GM12878 (cell line): ENCODE data around the gene A3GALT2.

Source experiments
- BHLHE40 ChIP-seq, 2 experiments: fragments of 450-650 bp in 1 of 2; IDR thresholded peaks; 2 replicates each; pipeline ENCODE4 v1.6.1; 2011 to 2017; ENCODE audit warnings: low read depth in 2 of 2, borderline replicate concordance in 1 of 2, improper control_type of control experiment in 1 of 2, low read length in 1 of 2, mild to moderate bottlenecking in 1 of 2
- CREM ChIP-seq: IDR thresholded peaks from 2 replicates; pipeline ENCODE4 v1.6.1; 2014; ENCODE audit warnings: antibody characterized with exemption, low read depth
- MAX ChIP-seq: IDR thresholded peaks from 2 replicates; pipeline ENCODE4 v1.6.1; 2012; ENCODE audit warnings: low read depth, low read length, improper control_type of control experiment
- NR2F1 ChIP-seq: fragments of 450-650 bp; conservative IDR thresholded peaks from 2 replicates; pipeline ENCODE4 v1.6.1; 2017; ENCODE audit warnings: mild to moderate bottlenecking
- POLR2A ChIP-seq: IDR thresholded peaks from 2 replicates; pipeline ENCODE4 v1.6.1; 2011; ENCODE audit warnings: low read depth, mild to moderate bottlenecking, low read length
- RFX5 ChIP-seq: IDR thresholded peaks from 2 replicates; pipeline ENCODE4 v1.6.1; 2011; ENCODE audit warnings: low read depth, low read length, improper control_type of control experiment
- TF ChIP-seq, protein P1 (sequence below): fragments of 450-650 bp; formaldehyde crosslinking; IDR thresholded peaks from 2 replicates; pipeline ENCODE4 v1.5.0; 2022; ENCODE audit warnings: mild to moderate bottlenecking, missing genetic modification characterization
- TF ChIP-seq, protein P2 (sequence below), 3 experiments: IDR thresholded peaks in 2 of 3; conservative IDR thresholded peaks in 1 of 3; 2 replicates each; pipeline ENCODE4 v1.5.1; 2011; ENCODE audit warnings: low read depth in 3 of 3, low read length in 3 of 3, mild to moderate bottlenecking in 3 of 3, control low read depth in 2 of 3, moderate library complexity in 2 of 3, inconsistent platforms in 1 of 3, mixed read lengths in 1 of 3; ENCODE audit not compliant: control insufficient read depth in 2 of 3, insufficient read depth in 1 of 3; ENCODE audit errors: extremely low read depth in 1 of 3
- TF ChIP-seq, protein P3 (sequence below): IDR thresholded peaks from 2 replicates; pipeline ENCODE4 v1.6.1; 2011; ENCODE audit warnings: borderline replicate concordance, low read depth, mild to moderate bottlenecking, moderate library complexity, mixed read lengths, low read length; ENCODE audit not compliant: insufficient read depth; ENCODE audit errors: extremely low read length

GRCh38 chr1:33306653-33307493 is 14.0 kb downstream of the A3GALT2 start:
- TF ChIP-seq, protein P1, sequence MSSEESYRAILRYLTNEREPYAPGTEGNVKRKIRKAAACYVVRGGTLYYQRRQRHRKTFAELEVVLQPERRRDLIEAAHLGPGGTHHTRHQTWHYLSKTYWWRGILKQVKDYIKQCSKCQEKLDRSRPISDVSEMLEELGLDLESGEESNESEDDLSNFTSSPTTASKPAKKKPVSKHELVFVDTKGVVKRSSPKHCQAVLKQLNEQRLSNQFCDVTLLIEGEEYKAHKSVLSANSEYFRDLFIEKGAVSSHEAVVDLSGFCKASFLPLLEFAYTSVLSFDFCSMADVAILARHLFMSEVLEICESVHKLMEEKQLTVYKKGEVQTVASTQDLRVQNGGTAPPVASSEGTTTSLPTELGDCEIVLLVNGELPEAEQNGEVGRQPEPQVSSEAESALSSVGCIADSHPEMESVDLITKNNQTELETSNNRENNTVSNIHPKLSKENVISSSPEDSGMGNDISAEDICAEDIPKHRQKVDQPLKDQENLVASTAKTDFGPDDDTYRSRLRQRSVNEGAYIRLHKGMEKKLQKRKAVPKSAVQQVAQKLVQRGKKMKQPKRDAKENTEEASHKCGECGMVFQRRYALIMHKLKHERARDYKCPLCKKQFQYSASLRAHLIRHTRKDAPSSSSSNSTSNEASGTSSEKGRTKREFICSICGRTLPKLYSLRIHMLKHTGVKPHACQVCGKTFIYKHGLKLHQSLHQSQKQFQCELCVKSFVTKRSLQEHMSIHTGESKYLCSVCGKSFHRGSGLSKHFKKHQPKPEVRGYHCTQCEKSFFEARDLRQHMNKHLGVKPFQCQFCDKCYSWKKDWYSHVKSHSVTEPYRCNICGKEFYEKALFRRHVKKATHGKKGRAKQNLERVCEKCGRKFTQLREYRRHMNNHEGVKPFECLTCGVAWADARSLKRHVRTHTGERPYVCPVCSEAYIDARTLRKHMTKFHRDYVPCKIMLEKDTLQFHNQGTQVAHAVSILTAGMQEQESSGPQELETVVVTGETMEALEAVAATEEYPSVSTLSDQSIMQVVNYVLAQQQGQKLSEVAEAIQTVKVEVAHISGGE (CRISPR knock-in tag): no peak
- no peak for TF ChIP-seq NR2F1
- no peak for TF ChIP-seq POLR2A
- no peak for TF ChIP-seq CREM
- TF ChIP-seq, protein P2, sequence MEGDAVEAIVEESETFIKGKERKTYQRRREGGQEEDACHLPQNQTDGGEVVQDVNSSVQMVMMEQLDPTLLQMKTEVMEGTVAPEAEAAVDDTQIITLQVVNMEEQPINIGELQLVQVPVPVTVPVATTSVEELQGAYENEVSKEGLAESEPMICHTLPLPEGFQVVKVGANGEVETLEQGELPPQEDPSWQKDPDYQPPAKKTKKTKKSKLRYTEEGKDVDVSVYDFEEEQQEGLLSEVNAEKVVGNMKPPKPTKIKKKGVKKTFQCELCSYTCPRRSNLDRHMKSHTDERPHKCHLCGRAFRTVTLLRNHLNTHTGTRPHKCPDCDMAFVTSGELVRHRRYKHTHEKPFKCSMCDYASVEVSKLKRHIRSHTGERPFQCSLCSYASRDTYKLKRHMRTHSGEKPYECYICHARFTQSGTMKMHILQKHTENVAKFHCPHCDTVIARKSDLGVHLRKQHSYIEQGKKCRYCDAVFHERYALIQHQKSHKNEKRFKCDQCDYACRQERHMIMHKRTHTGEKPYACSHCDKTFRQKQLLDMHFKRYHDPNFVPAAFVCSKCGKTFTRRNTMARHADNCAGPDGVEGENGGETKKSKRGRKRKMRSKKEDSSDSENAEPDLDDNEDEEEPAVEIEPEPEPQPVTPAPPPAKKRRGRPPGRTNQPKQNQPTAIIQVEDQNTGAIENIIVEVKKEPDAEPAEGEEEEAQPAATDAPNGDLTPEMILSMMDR (IDR thresholded peaks at IDR 0.05 in 2 of 3, conservative IDR thresholded peaks at IDR 0.05 in 1 of 3; ENCODE audit: control insufficient read depth in 2 of 3, extremely low read depth in 1 of 3, insufficient read depth in 1 of 3, low read depth in 3 of 3, low read length in 3 of 3): no peak
- TF ChIP-seq, protein P3, sequence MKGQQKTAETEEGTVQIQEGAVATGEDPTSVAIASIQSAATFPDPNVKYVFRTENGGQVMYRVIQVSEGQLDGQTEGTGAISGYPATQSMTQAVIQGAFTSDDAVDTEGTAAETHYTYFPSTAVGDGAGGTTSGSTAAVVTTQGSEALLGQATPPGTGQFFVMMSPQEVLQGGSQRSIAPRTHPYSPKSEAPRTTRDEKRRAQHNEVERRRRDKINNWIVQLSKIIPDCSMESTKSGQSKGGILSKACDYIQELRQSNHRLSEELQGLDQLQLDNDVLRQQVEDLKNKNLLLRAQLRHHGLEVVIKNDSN: no peak
- TF ChIP-seq MAX: no peak
- TF ChIP-seq BHLHE40 (IDR thresholded peaks at IDR 0.05; ENCODE audit: borderline replicate concordance in 1 of 2, low read depth in 2 of 2, low read length in 1 of 2): no peak
- TF ChIP-seq RFX5: no peak
